Adrenal gland (tissue), 12 donors: ENCODE measurements around the gene SVOP. TPM values are rescaled to one million over a fixed set of nuclear protein-coding genes. Genes with fewer than 3 reads are reported as not detected.

Source experiments
- DNase-seq, 7 donors: peaks; one replicate each; pipeline ENCODE4 v3.0.0-alpha.2; 2019 to 2020
- H3K27ac ChIP-seq, 5 donors: fragments of 200-600 bp; sonication (generic) in 4 of 5; 1 replicate in 3 of 5; 2 replicates in 2 of 5; pipeline versions ENCODE4 v1.5.1 to v1.8.0; 2016 to 2020; ENCODE audit warnings: mild to moderate bottlenecking in 1 of 5
- H3K27me3 ChIP-seq: fragments of 200-600 bp; 2 replicates; pipeline ENCODE4 v1.8.0; 2021
- H3K36me3 ChIP-seq, 2 donors: fragments of 200-600 bp; replicated peaks in 1 of 2; 1 replicate in 1 of 2; 2 replicates in 1 of 2; pipeline versions ENCODE4 v1.5.1 to v1.8.0; 2018 to 2022
- H3K4me1 ChIP-seq, 2 donors: fragments of 200-600 bp; replicated peaks in 1 of 2; 1 replicate in 1 of 2; 2 replicates in 1 of 2; pipeline versions ENCODE4 v1.5.1 to v1.8.0; 2018 to 2021
- H3K4me3 ChIP-seq, 4 donors: fragments of 200-600 bp; sonication (generic) in 3 of 4; one replicate each; pipeline ENCODE4 v1.5.1; 2016 to 2018
- H3K9me3 ChIP-seq, 3 donors: fragments of 200-600 bp; sonication (generic) in 1 of 3; replicated peaks in 1 of 3; 1 replicate in 2 of 3; 2 replicates in 1 of 3; pipeline versions ENCODE4 v1.5.1 to v1.8.0; 2016 to 2021
- POLR2A ChIP-seq, 2 donors: fragments of 450-650 bp; IDR thresholded peaks; one replicate each; pipeline ENCODE4 v1.6.1; 2017; ENCODE audit warnings: antibody characterized with exemption in 2 of 2, mild to moderate bottlenecking in 2 of 2, moderate library complexity in 1 of 2
- WGBS, 4 donors: extraction: QIAGEN DNeasy Blood & Tissue Kit in 2 of 4; methylation state at CpG; one replicate each; pipeline versions ENCODE4 v1.1.5 to v1.1.7; 2013 to 2017; 5-methylcytosine and 5-hydroxymethylcytosine counted together
- intact Hi-C, 2 donors: fragments of 100-400 bp; cut with DNase I; formaldehyde crosslinking; loops; one replicate each; pipeline versions ENCODE4 v1.14.1 to v1.15.0; 2022 to 2023
- polyA plus RNA-seq, 3 donors: library from polyadenylated mRNA; stranded (reverse); fragments of 200-250 nt in 2 of 3; fragments of 350-450 nt in 1 of 3; fragmentation: Illumina TruSeq in 1 of 3; extraction: RNeasy Lipid Tissue Mini Kit (QIAGEN cat#74804) in 1 of 3; gene quantifications; one replicate each; pipeline ENCODE4 v1.2.3, GENCODE V29; 2013 to 2014
- total RNA-seq, 9 donors: library from RNA; depleted of rRNA in 4 of 9; stranded (reverse); fragments of >200 nt in 4 of 9; fragments of 120-200 nt in 1 of 9; fragmentation: NEBNext Ultra II Directional in 1 of 9; extraction: Animal tissue kit (Norgen Biotek cat#: 25700) in 1 of 9; gene quantifications; one replicate each; pipeline versions ENCODE4 v1.1.0 to v1.2.4, GENCODE V29; 2013 to 2023
- TF ChIP-seq, protein P1 (sequence below), 6 experiments: fragments of 450-650 bp in 4 of 6; fragments of 200-600 bp in 2 of 6; sonication (generic) in 1 of 6; IDR thresholded peaks; 1 replicate in 5 of 6; 2 replicates in 1 of 6; pipeline versions ENCODE4 v1.5.1 to v1.8.0; 2016 to 2021; ENCODE audit warnings: antibody characterized with exemption in 6 of 6, mild to moderate bottlenecking in 2 of 6, moderate library complexity in 1 of 6
- donor health status: healthy with polysubstance abuse.
- donor health status: Bipolar disorder and iron deficiency.
- donor health status: DM: yes; HTN: yes; CAD: no.
- donor health status: DM: no; HTN: no; CAD: no.
- donor health status: DM: no; HTN: no; CAD: no.
- donor health status: DM: yes; HTN: yes; CAD: no.

Gene SVOP
- total and polyA plus RNA-seq, 12 donors: 0.08 to 2.6 (median 0.98) TPM; not detected in 4

DNA sequence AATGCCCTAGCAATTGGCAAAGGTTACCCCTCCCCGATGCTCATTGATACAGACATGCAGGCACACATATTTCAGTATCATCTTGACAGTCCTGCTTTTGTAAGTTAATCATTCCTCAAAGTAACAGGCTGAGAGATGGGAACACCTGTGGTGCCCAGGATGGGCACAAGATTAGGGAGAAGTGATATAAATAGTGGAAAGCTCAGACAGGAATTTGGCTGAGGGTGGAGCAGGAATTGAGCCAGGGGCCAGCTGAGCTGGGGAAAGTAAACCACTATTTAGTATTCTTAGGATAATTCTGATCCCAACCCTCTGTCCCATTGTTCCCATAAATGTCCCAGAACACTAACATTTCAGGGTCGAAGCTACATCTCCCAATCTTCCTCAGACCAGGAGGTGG lies 102.7 kb downstream of the SVOP start:
- DNase-seq: no peak
- intact Hi-C loops: no loop called here
- H3K36me3 ChIP-seq: no peaks in the 10 kb centered on the region
- no peak overlapping the region for H3K27ac ChIP-seq
- H3K27me3 ChIP-seq: no peaks in the 10 kb centered on the region
- no peak overlapping the region for H3K4me3 ChIP-seq
- no peak for TF ChIP-seq POLR2A (IDR thresholded peaks at IDR 0.05)
- TF ChIP-seq, protein P1, sequence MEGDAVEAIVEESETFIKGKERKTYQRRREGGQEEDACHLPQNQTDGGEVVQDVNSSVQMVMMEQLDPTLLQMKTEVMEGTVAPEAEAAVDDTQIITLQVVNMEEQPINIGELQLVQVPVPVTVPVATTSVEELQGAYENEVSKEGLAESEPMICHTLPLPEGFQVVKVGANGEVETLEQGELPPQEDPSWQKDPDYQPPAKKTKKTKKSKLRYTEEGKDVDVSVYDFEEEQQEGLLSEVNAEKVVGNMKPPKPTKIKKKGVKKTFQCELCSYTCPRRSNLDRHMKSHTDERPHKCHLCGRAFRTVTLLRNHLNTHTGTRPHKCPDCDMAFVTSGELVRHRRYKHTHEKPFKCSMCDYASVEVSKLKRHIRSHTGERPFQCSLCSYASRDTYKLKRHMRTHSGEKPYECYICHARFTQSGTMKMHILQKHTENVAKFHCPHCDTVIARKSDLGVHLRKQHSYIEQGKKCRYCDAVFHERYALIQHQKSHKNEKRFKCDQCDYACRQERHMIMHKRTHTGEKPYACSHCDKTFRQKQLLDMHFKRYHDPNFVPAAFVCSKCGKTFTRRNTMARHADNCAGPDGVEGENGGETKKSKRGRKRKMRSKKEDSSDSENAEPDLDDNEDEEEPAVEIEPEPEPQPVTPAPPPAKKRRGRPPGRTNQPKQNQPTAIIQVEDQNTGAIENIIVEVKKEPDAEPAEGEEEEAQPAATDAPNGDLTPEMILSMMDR (IDR thresholded peaks at IDR 0.05): no peak
- H3K4me1 ChIP-seq: no peaks in the 10 kb centered on the region
- no peaks in the 10 kb centered on the region for H3K9me3 ChIP-seq
- 64 to 77% (median 69%) methylated on average over 2 of the region's 2 CpGs for WGBS, 4 donors

DNA sequence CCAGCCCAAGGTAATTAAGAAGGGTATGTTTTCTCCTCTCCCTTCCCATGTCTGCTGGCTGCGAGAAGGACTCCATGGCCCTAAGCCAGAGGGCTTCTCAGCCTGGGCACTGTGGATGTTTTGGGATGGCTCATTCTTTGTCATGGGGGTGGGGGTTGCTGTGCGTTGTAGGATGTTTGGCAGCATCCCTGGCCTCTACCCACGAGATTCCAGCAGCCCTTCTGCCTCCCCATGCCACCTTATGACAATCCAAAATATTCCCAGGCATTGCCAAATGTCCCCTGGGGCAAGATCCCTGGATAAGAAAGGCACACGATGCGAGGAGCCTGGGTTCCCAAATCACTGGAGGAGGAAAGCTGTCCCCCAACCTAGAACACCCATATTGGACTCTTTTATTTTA lies 104.5 kb downstream of the SVOP start:
- intact Hi-C loops: no loop called here

DNA sequence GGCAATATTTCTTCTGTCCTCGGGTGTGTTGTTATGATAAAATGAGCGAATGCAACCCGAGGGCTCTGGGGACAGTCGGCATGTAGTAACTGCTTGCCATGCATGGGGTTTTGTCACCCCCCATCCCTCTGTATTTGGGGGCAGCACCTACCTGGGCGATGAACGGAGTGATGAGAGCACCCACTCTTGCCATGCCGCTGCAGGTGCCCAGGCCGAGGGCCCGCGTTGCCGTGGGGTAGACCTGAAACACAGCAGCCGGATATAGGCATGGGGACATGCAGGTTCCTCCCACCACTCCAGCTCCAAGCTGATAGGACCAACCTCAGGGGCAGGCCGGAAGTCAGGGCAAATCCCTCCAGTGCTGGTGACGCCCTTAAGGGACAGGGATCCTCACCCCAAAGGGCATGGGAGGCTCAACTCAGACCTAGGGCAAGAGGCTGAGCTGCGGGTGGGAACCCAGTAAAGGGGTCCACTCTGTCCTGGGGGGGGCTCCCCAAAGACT lies 105.2 kb downstream of the SVOP start:
- H3K36me3 ChIP-seq: no peaks in the 10 kb centered on the region
- 50 to 81% (median 69%) methylated on average over 4 to 15 of the region's 15 CpGs for WGBS, 4 donors
- no peak overlapping the region for H3K4me3 ChIP-seq
- TF ChIP-seq POLR2A (IDR thresholded peaks at IDR 0.05): no peak
- TF ChIP-seq, protein P1 (IDR thresholded peaks at IDR 0.05): no peak
- no peak for DNase-seq
- H3K27ac ChIP-seq: no peak overlapping the region
- intact Hi-C loops: no loop called here
- H3K27me3 ChIP-seq: no peaks in the 10 kb centered on the region
- no peaks in the 10 kb centered on the region for H3K9me3 ChIP-seq
- no peaks in the 10 kb centered on the region for H3K4me1 ChIP-seq

More for the DNA sequence above, 104.5 kb downstream of the SVOP start:
- 64 to 80% (median 74%) methylated on average over 5 of the region's 5 CpGs for WGBS, 4 donors
- no peaks in the 10 kb centered on the region for H3K4me1 ChIP-seq
- no peaks in the 10 kb centered on the region for H3K36me3 ChIP-seq
- DNase-seq: no peak
- H3K4me3 ChIP-seq: no peak overlapping the region
- H3K9me3 ChIP-seq: no peaks in the 10 kb centered on the region
- no peak overlapping the region for H3K27ac ChIP-seq
- TF ChIP-seq, protein P1 (IDR thresholded peaks at IDR 0.05): no peak
- TF ChIP-seq POLR2A (IDR thresholded peaks at IDR 0.05): no peak
- H3K27me3 ChIP-seq: no peaks in the 10 kb centered on the region

- no peaks in the 10 kb centered on the region for H3K36me3 ChIP-seq
- intact Hi-C loops: no loop called here
- H3K4me3 ChIP-seq: no peak overlapping the region
- 20 to 33% (median 28%) methylated on average over 4 of the region's 4 CpGs for WGBS, 4 donors
- TF ChIP-seq, protein P1 (IDR thresholded peaks at IDR 0.05): no peak
- TF ChIP-seq POLR2A (IDR thresholded peaks at IDR 0.05): no peak
- peak in 6 of 7 donors; percentile 24 to 60 (median 42) for DNase-seq
- H3K27ac ChIP-seq: peak overlapping the region in 2 of 5 donors; percentile 49 to 51
- H3K27me3 ChIP-seq: no peaks in the 10 kb centered on the region
- no peaks in the 10 kb centered on the region for H3K9me3 ChIP-seq
- no peaks in the 10 kb centered on the region for H3K4me1 ChIP-seq
Measured at GRCh38 chr12:108914121-108914531, 106.7 kb downstream of the SVOP start.
